RWPE2 (cell line): Measurements from ENCODE around the gene PAK3.

Experiments
- ATAC-seq: fragments of 200-7000 bp; cut with Tn5 transposase; 3 replicates; pipeline ENCODE4 v1.9.1; 2021; ENCODE audit warnings: low read depth
- DNase-seq: peaks from one replicate; pipeline ENCODE4 v3.0.0-alpha.2; 2020; ENCODE audit warnings: low spot score
- H3K27ac ChIP-seq: fragments of 450-650 bp; 2 replicates; pipeline ENCODE4 v1.5.1; 2017; ENCODE audit warnings: mild to moderate bottlenecking; ENCODE audit not compliant: poor library complexity, severe bottlenecking
- H3K27me3 ChIP-seq: fragments of 250-450 bp; sonication (Bioruptor Pico); 2 replicates; pipeline ENCODE4 v1.5.1; 2021; ENCODE audit warnings: mild to moderate bottlenecking, moderate library complexity; ENCODE audit not compliant: insufficient read depth, poor library complexity, severe bottlenecking
- H3K36me3 ChIP-seq: fragments of 250-450 bp; sonication (Bioruptor Pico); 2 replicates; pipeline ENCODE4 v1.5.1; 2020; ENCODE audit warnings: low read depth, mild to moderate bottlenecking, moderate library complexity
- H3K4me1 ChIP-seq: fragments of 250-450 bp; sonication (Bioruptor Pico); 2 replicates; pipeline ENCODE4 v1.5.1; 2021; ENCODE audit warnings: mild to moderate bottlenecking, moderate library complexity; ENCODE audit not compliant: insufficient read depth, poor library complexity, severe bottlenecking
- H3K4me3 ChIP-seq: fragments of 250-450 bp; sonication (Bioruptor Pico); 2 replicates; pipeline ENCODE4 v1.5.1; 2021; ENCODE audit warnings: mild to moderate bottlenecking, moderate library complexity; ENCODE audit not compliant: severe bottlenecking
- H3K9me3 ChIP-seq: fragments of 250-450 bp; sonication (Bioruptor Pico); 2 replicates; pipeline ENCODE4 v1.5.1; 2021; ENCODE audit warnings: mild to moderate bottlenecking, moderate library complexity; ENCODE audit not compliant: severe bottlenecking
- TF ChIP-seq, protein P1 (sequence below): fragments of 450-650 bp; IDR thresholded peaks from one replicate; pipeline ENCODE4 v1.5.1; 2017; ENCODE audit warnings: mild to moderate bottlenecking, moderate library complexity; ENCODE audit not compliant: poor library complexity, severe bottlenecking

PAK3 gene

DNA sequence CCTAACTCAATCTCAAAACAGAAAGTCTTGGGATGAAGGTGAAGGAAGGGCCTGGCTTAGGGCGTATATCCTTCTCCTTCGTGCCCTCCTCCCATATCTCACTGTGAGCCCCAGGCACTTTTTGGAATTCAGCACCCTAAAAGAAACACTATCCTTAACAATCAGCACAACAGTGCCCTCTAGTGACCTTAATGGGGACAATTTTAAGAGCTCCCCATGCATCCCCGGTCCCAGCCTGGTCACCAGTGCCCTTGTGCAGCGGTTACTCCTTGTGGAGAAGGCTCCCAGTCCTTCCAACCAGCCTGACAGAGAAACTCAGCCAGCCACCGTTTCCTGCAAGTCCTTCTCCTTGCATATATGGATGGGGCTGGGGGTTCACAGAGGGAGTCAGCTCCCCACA is 4.2 kb downstream of the PAK3 start:
- no peak overlapping the region for H3K27ac ChIP-seq
- ATAC-seq, result peak; percentile 50; the same call in 1 of the 3 replicates
- no peaks in the 10 kb centered on the region for H3K4me1 ChIP-seq
- TF ChIP-seq, protein P1, sequence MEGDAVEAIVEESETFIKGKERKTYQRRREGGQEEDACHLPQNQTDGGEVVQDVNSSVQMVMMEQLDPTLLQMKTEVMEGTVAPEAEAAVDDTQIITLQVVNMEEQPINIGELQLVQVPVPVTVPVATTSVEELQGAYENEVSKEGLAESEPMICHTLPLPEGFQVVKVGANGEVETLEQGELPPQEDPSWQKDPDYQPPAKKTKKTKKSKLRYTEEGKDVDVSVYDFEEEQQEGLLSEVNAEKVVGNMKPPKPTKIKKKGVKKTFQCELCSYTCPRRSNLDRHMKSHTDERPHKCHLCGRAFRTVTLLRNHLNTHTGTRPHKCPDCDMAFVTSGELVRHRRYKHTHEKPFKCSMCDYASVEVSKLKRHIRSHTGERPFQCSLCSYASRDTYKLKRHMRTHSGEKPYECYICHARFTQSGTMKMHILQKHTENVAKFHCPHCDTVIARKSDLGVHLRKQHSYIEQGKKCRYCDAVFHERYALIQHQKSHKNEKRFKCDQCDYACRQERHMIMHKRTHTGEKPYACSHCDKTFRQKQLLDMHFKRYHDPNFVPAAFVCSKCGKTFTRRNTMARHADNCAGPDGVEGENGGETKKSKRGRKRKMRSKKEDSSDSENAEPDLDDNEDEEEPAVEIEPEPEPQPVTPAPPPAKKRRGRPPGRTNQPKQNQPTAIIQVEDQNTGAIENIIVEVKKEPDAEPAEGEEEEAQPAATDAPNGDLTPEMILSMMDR, result peak; percentile 49
- H3K9me3 ChIP-seq, result no peaks in the 10 kb centered on the region
- H3K4me3 ChIP-seq, result no peak overlapping the region
- H3K27me3 ChIP-seq, result no peaks in the 10 kb centered on the region
- H3K36me3 ChIP-seq, result no peaks in the 10 kb centered on the region
- no peak for DNase-seq

DNA sequence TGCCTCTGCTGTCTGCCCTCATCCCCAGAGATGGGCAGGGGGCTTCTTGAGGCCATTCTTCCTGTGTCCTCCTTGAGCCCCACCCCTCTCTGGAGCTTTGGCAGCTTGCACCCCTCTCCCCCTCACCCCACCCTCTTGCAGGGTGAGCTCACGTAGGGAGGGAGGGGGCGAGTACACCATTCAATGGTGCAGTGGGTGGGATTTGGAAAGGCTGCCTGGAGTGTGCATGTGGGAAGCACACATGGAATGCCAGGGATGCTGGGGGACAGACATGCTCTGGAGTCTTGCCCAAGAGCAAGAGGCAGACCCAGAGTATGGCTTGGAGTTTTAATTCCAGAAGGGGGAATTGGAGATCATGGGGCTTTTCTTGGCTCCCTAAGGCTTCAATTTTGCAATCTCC is 5.6 kb downstream of the PAK3 start:
- H3K27me3 ChIP-seq, result no peaks in the 10 kb centered on the region
- H3K36me3 ChIP-seq, result no peaks in the 10 kb centered on the region
- ATAC-seq, result no peak

DNA sequence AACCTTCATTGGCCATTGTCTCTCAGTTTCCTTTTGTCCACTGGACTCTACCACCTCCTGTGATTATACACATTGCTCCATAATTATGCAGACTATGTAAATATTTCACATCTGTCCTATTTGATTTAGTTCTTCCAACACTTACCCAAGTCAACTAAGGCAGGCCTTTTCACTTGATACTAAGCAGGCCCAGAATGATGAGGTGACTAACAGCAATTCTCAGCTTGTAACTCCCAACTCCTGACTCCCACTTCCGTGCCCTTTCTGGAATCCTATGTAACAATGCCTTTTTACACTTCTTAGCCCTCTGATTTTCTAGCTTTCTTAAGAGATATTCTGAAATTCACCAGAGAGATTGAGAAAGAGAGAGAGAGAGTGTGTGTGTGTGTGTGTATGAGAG is 6.6 kb downstream of the PAK3 start:
- Histone ChIP-seq H3K4me3 (no peak overlapping the region), H3K27me3 (no peaks in the 10 kb centered on the region), H3K9me3 (no peaks in the 10 kb centered on the region), H3K27ac (no peak overlapping the region), H3K4me1 (no peaks in the 10 kb centered on the region), H3K36me3 (no peaks in the 10 kb centered on the region)
- DNase-seq (no peak), ATAC-seq (no peak)
- TF ChIP-seq, protein P1, result no peak

More for the DNA sequence above, 5.6 kb downstream of the PAK3 start:
- Histone ChIP-seq H3K4me1 (no peaks in the 10 kb centered on the region), H3K27ac (no peak overlapping the region), H3K4me3 (no peak overlapping the region), H3K9me3 (no peaks in the 10 kb centered on the region)
- DNase-seq, result no peak
- TF ChIP-seq, protein P1, result no peak

DNA sequence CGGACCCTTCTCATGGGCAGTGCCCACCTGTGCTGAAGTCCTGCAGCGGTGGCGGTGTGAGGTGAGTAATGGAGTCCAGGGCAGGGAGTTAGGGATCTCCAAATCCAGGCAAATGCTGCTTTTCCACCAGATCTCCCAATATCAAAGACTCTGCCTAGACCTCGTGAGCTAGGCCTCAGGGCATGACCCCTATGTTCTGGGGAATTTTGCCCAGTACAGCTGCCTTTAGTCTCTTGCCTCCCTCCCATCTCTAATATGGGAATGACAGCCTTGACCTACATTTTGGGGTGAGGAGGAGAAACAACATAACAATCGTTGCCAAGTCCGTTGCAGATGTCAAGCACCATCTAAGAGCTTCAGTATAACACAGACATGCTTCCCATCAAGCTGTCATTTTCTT is 7.3 kb downstream of the PAK3 start:
- ATAC-seq, result no peak
- TF ChIP-seq, protein P1, result no peak
- H3K27me3 ChIP-seq, result no peaks in the 10 kb centered on the region
- no peak for DNase-seq
- H3K27ac ChIP-seq, result no peak overlapping the region
- H3K4me3 ChIP-seq, result no peak overlapping the region
- H3K9me3 ChIP-seq, result no peaks in the 10 kb centered on the region
- no peaks in the 10 kb centered on the region for H3K36me3 ChIP-seq
- no peaks in the 10 kb centered on the region for H3K4me1 ChIP-seq

GRCh38 chrX:111110098-111110775 is 14.2 kb downstream of the PAK3 start:
- DNase-seq, result no peak
- TF ChIP-seq, protein P1, result no peak
- no peak for ATAC-seq
- no peak overlapping the region for H3K4me3 ChIP-seq
- no peaks in the 10 kb centered on the region for H3K4me1 ChIP-seq
- H3K36me3 ChIP-seq, result no peaks in the 10 kb centered on the region
- no peaks in the 10 kb centered on the region for H3K27me3 ChIP-seq
- no peak overlapping the region for H3K27ac ChIP-seq
- H3K9me3 ChIP-seq, result no peaks in the 10 kb centered on the region
